HL-60 (cell line): ENCODE results near the gene PRAC1.

Source experiments
- CTCF ChIP-seq: IDR thresholded peaks from one replicate; pipeline ENCODE4 v1.5.1; 2011; ENCODE audit warnings: low read length, control low read depth, inconsistent platforms; ENCODE audit not compliant: insufficient read depth
- GABPA ChIP-seq: IDR thresholded peaks from 2 replicates; pipeline ENCODE4 v1.6.1; 2012; ENCODE audit warnings: low read depth
- POLR2AphosphoS5 ChIP-seq: IDR thresholded peaks from 2 replicates; pipeline ENCODE4 v1.6.1; 2012; ENCODE audit warnings: low read depth
- REST ChIP-seq: IDR thresholded peaks from 2 replicates; pipeline ENCODE4 v1.6.1; 2012; ENCODE audit warnings: low read depth; ENCODE audit not compliant: insufficient replicate concordance
- SPI1 ChIP-seq: IDR thresholded peaks from 2 replicates; pipeline ENCODE4 v1.6.1; 2012; ENCODE audit warnings: low read depth, mild to moderate bottlenecking, borderline replicate concordance

- no peak for TF ChIP-seq CTCF
- TF ChIP-seq SPI1: no peak
- TF ChIP-seq POLR2AphosphoS5: no peak
- TF ChIP-seq GABPA: no peak
- TF ChIP-seq REST: no peak
Observed at GRCh38 chr17:48715496-48716399, 6.6 kb downstream of the PRAC1 start.
